ENCODE measurements around the gene CFP. TPM values are rescaled to one million over a fixed set of nuclear protein-coding genes. Genes with fewer than 3 reads are reported as not detected.
"Not testable (repeated sequence)": the region's sequence is repeated elsewhere in the genome, so short reads cannot be mapped to it uniquely, and the experiment has no call there.

Gene CFP
- 1 to 10 TPM; 1.1 to 4.5 (median 2.4) TPM for total RNA-seq

DNA sequence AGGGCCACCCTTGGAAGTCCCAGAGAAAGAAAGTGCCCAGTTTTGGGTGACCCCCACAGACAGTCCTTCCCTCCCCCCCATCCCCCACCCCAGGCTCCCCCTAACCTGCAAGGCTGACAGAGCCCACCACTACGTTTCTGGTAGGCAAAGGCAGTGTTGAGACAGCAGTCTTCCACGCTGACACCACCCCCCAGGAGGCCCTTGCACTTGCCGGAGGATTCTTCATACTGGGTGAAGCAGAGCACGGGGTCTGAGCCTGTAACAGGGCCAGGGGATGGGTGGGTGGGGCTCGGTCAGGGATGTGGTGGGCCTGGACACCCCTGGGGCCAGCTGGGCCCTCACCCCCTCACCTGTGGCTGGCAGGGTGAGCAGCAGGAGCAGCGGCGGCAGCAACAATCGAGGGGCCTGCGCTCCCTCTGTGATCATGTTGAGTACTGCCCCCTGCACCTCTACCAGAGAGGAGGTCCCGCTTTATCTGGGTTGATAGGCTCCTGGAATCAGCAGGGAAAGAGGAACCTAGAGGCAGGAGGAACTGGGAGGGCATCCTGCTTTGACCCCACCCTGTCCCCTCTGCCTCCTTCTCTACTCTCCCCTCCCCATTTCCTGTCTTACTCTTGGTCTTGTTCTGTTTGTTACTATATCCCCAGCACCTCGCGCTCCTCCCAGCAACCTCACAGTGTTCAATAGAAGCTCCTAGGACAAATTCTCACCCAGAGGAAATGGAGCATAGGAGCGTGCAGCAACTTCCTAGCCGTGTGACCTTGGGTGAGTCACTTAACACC lies at the start of gene CFP:
Gene CFP, minus strand, starts transcription at position 512 of the 782 bp plus-strand sequence. Its CDS starts 86 bp downstream, at position 426.
- no peak within 1 kb of the TSS for H3K27ac ChIP-seq
- no peaks in the 10 kb centered on the region for H3K27me3 ChIP-seq
- no peaks in the 10 kb centered on the region for H3K4me1 ChIP-seq
- no peaks in the 10 kb centered on the region for H3K36me3 ChIP-seq
- 79% methylated on average over 5 of the region's 14 CpGs for WGBS
- no peaks in the 10 kb centered on the region for H3K9me3 ChIP-seq
- H3K4me3 ChIP-seq = peak within 1 kb of the TSS; percentile 7
- DNase-seq (ENCODE audit: low spot score in 2 of 2) = no peak
- TF ChIP-seq, protein P1, sequence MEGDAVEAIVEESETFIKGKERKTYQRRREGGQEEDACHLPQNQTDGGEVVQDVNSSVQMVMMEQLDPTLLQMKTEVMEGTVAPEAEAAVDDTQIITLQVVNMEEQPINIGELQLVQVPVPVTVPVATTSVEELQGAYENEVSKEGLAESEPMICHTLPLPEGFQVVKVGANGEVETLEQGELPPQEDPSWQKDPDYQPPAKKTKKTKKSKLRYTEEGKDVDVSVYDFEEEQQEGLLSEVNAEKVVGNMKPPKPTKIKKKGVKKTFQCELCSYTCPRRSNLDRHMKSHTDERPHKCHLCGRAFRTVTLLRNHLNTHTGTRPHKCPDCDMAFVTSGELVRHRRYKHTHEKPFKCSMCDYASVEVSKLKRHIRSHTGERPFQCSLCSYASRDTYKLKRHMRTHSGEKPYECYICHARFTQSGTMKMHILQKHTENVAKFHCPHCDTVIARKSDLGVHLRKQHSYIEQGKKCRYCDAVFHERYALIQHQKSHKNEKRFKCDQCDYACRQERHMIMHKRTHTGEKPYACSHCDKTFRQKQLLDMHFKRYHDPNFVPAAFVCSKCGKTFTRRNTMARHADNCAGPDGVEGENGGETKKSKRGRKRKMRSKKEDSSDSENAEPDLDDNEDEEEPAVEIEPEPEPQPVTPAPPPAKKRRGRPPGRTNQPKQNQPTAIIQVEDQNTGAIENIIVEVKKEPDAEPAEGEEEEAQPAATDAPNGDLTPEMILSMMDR (IDR thresholded peaks at IDR 0.05) = no peak
- TF ChIP-seq POLR2AphosphoS5 (IDR thresholded peaks at IDR 0.05) (no peak), EP300 (IDR thresholded peaks at IDR 0.05) (no peak), POLR2A (IDR thresholded peaks at IDR 0.05) (no peak)

DNA sequence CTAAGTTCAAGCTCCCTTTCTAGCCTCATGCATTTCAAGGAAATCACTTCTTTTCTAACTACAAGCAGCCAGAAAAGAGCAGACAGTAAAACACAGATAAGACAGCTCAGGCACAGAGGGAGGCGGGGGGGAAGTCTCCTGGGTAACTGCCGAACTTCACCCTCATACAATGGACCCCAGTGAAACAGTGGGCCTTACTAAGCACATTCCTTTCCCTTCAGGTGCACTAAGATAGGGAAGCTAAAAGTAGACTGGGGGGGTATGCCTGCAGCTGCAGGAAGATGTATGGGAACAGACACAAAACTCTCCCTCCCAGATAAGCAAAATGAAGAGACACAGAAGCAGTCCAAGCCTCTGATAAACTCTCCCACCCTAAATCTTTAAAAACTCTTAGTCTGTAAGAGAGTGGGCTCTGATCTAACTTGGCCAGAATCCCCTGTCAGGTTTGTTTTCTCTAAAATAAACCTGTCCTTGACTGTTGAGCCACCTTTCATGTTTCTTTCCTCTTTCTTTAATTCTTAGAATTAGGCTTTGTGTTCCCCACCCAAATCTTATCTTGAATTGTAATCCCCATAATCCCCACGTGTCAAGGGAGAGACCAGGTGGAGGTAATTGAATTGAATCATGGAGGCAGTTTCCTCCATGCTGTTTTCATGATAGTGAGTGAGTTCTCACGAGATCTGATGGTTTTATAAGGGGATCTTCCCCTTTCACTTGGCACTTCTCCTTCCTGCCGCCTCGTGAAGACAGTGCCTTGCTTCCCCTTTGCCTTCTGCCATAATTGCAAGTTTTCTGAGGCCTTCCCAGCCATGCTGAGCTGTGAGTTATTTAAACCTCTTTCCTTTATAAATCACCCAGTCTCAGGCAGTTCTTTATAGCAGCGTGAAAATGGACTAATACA lies 46.5 kb upstream of the CFP start:
- not testable (repeated sequence) for H3K36me3 ChIP-seq; H3K9me3 ChIP-seq; H3K4me1 ChIP-seq; H3K4me3 ChIP-seq; H3K27ac ChIP-seq; H3K27me3 ChIP-seq; DNase-seq (ENCODE audit: low spot score in 2 of 2)
- 59% methylated on average over 7 of the region's 7 CpGs for whole genome bisulfite sequencing

DNA sequence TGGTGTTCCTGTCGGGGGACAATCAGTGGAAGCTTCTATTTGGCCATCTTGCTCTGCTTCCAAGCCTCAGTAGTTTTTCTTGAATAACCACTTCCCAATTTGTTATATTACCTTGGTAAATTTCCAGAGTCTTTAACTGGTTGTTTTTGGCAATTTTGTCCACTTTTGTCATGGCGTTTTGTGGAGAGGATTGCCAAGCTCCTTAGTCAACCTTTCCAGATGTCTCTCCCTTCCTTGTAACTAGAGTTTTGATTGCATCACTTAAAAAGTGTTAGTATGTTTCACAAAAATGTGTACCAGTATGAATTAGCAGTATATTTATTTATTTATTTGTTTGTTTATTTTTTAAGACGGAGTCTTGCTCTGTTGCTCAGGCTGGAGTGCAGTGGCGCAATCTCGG lies 45.0 kb upstream of the CFP start:
- no peaks in the 10 kb centered on the region for H3K27me3 ChIP-seq
- no peak overlapping the region for H3K4me3 ChIP-seq
- no peaks in the 10 kb centered on the region for H3K36me3 ChIP-seq
- H3K27ac ChIP-seq = no peak overlapping the region
- TF ChIP-seq POLR2A (IDR thresholded peaks at IDR 0.05) = no peak
- TF ChIP-seq, protein P1 (IDR thresholded peaks at IDR 0.05) = no peak
- no peak for TF ChIP-seq EP300 (IDR thresholded peaks at IDR 0.05)
- TF ChIP-seq POLR2AphosphoS5 (IDR thresholded peaks at IDR 0.05) = no peak
- H3K4me1 ChIP-seq = no peaks in the 10 kb centered on the region
- DNase-seq (ENCODE audit: low spot score in 2 of 2) = no peak
- 76% methylated on average over 5 of the region's 5 CpGs for WGBS
- H3K9me3 ChIP-seq = no peaks in the 10 kb centered on the region

DNA sequence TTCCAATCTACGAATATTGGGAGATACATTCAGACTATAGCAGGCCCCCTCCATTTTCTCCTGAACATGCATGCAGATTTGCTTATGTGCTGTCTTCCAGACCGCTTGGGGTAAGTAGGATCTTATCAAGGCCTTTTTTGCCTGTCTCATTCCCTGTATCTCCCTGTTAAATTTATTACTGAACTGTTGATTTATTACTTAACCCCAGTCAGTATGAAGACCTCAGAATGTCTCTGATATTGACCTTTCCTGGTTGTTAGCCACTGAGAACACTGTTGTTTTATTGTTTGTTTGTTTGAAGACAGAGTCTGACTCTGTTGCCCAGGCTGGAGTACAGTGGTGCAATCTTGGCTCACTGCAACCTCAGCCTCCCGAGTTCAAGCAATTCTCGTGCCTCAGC lies 36.1 kb upstream of the CFP start:
- H3K4me1 ChIP-seq = not testable (repeated sequence)

DNA sequence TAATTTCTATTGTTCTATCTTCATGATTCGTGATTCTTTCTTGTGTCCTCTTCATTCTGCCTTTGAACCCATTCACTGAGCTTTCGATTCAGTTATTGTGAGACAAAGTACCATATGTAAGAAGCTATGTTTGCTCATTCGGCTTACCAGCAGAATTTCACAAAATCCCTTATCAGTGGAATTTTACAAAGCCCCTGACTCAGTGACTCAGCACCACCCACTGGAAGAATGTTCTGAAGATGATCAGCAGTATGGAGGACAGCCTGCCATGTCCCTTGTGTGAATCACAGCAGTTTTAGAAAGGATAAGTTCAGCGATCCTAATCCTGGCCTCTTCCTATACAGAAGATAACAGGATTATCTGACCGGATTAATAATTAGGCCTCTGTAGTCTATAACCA lies 35.0 kb upstream of the CFP start:
- Histone ChIP-seq H3K4me1 (no peaks in the 10 kb centered on the region), H3K4me3 (no peak overlapping the region), H3K27me3 (no peaks in the 10 kb centered on the region), H3K9me3 (no peaks in the 10 kb centered on the region), H3K36me3 (no peaks in the 10 kb centered on the region), H3K27ac (no peak overlapping the region)
- 77% methylated on average over 5 of the region's 5 CpGs for WGBS
- no peak for DNase-seq (ENCODE audit: low spot score in 2 of 2)
- TF ChIP-seq POLR2AphosphoS5 (IDR thresholded peaks at IDR 0.05) (no peak), POLR2A (IDR thresholded peaks at IDR 0.05) (no peak), EP300 (IDR thresholded peaks at IDR 0.05) (no peak)
- TF ChIP-seq, protein P1 (IDR thresholded peaks at IDR 0.05) = no peak

More for the DNA sequence above, 36.1 kb upstream of the CFP start:
- H3K27me3 ChIP-seq; DNase-seq (ENCODE audit: low spot score in 2 of 2); H3K9me3 ChIP-seq; H3K27ac ChIP-seq; H3K36me3 ChIP-seq; H3K4me3 ChIP-seq: not testable (repeated sequence)
- WGBS = 85% methylated on average over 4 of the region's 4 CpGs

DNA sequence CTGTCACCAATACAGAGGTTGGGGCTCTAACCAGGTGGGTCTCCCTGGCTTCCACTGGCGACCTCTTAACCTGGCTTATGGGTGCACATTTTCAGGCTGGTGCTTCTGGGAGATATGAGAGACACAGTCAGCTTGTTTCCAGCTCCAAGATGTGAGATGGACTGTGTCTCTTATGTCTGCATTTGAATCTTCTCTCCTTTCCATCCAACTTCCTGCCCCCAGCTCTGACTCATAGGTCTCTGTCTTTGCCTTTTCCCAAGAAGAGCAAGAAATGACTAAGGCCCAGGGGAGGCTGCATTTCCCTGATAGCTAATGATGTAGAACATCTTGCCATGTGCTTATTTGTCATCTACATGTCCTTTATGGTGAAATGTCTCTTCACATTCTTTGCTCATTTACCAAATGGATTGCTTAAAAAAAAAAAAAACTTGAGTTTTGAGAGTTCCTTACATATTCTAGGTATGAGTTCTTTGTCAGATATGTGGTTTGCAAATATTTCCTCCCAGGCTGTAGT lies 32.5 kb upstream of the CFP start:
- no peak for DNase-seq (ENCODE audit: low spot score in 2 of 2)
- H3K27ac ChIP-seq = no peak overlapping the region
- no peaks in the 10 kb centered on the region for H3K9me3 ChIP-seq

More for the DNA sequence above, 32.5 kb upstream of the CFP start:
- peaks cover 4% of the 10 kb centered on the region for H3K36me3 ChIP-seq
- no peak overlapping the region for H3K4me3 ChIP-seq
- peaks cover 2% of the 10 kb centered on the region for H3K4me1 ChIP-seq
- no peak for TF ChIP-seq POLR2AphosphoS5 (IDR thresholded peaks at IDR 0.05)
- no peak for TF ChIP-seq POLR2A (IDR thresholded peaks at IDR 0.05)
- TF ChIP-seq EP300 (IDR thresholded peaks at IDR 0.05) = no peak
- TF ChIP-seq, protein P1 (IDR thresholded peaks at IDR 0.05) = no peak
- no peaks in the 10 kb centered on the region for H3K27me3 ChIP-seq
- 67% methylated on average over 1 of the region's 1 CpG for WGBS
